NCI-H226 (cell line): Measurements from ENCODE around the gene RNPEP.
"Not testable (repeated sequence)": the region's sequence is repeated elsewhere in the genome, so short reads cannot be mapped to it uniquely, and the experiment has no call there.

ENCODE experiments used
- DNase-seq: peaks from one replicate; pipeline ENCODE4 v3.0.0-alpha.2; 2015

The RNPEP gene

DNA sequence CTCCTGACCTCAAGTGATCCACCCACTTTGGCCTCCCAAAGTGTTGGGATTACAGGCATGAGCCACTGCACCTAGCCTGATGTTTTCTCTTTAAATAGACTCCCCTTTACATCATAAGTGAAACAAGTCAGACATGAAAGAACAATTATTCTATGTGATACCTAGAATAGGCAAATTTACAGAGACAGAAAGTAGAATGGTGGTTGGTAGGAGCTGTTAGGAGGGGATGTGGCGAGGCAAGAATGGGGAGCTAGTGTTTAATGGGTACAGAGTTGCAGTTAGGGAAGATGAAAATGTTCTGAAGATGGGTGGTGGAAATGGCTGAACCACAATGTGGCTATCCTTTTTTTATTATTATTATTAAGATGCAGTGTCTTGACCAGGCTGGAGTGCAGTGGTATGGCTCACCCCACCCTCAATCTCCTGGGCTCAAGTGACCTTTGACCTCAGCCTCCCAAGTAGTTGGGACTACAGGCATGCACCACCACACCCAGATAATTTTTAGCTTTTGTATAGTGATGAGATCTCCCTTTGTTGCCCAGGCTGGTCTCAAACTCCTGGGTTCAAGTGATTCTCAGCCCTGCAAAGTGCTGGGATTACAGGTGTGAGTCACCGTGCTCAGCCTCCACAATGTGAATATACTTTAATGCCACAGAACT lies 56.4 kb downstream of the RNPEP start:
- DNase-seq = no peak

DNA sequence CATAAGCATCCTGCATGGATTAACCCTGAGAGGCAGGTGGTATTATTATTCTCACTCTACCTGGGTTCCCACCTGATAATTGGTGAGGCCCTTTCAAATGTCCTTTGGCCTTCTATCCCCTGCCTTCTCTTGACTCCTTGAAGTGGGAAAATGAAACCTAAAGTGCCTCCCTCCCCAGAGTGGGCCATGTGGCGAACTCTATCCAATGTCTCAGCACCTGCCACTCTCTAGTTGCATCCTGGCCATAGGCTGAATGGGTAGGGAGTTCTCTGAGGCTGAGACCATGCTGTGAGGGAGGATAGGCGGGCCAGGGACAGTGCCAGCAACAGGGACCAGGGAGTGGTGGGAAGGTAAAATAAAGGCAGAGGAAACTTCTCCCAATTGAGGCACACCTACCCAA lies 63.3 kb downstream of the RNPEP start:
- DNase-seq = no peak

- no peak for DNase-seq
These were observed 63.8 kb downstream of the RNPEP start for GRCh38 chr1:202046227-202046626.

DNA sequence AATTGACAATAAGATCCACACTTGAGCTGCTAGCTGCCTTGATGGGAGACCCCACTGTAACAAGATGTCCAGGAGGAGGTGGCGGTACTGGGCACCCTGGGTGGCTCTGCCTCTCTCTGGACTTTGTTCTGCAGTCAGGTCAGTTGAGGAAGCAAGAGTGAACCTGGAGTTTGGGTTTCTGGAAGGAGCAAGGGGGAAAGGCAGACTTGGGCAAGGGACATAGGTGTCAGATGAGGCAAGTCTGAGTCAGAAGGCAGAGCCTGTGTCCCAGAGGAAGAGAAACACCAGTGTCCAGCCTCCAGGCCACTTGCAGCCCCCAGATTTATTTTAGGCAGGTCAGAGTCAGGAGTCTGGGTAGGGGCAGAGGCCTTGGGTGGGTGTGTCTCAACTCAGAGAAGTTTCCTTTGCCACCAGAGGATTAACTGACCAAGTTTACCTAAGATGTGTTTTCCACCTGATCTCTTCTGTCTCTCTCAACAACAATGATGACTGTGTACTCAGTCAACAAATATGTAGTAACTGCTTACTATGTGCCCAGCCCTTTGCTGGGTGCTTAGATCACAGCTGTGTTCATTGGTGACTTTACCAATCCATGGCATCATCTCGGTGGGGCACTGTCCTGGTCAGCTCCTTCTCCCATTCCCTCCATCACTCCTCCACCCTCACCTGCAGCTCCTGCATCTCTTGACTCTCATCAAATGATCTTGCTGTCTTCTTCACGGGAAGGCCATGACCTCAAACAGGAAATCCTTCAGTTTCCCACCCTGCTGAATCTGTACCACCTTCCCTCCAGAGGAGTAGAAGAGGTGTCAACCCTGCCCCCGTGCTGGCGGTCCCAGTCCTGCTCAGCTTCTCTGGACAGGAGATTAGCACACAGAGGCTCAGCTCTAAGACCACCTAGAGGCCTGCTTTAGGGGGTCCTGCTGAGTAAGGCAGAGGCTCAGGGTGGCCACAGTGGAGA lies 64.6 kb downstream of the RNPEP start:
- no peak for DNase-seq

- DNase-seq = no peak
These were observed 65.5 kb downstream of the RNPEP start for GRCh38 chr1:202047977-202048376.

GRCh38 chr1:202049129-202049528 lies 66.7 kb downstream of the RNPEP start:
- no peak for DNase-seq

- DNase-seq = no peak
These were observed 71.6 kb downstream of the RNPEP start for GRCh38 chr1:202054094-202054493.

DNA sequence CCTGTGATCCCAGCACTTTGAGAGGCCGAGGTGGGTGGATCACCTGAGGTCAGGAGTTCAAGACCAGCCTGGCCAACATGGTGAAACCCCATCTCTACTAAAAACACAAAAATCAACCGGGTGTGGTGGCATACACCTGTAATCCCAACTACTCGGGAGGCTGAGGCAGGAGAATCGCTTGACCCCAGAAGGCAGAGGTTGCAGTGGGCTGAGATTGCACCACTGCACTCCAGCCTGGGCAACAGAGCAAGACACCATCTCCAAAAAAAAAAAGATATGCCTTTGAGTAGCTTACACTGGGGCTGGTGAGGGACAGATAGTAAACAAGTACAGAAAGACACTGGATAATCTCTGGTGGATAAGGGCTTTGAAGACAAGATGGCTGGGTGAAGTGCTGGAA lies 72.2 kb downstream of the RNPEP start:
- DNase-seq = not testable (repeated sequence)
